Retinal pigment epithelial cell (primary cell): Measurements from ENCODE around the gene ZNF70.
A peak's percentile ranks its signal among the peaks of the same experiment; 100 is the strongest.

Source experiments
- DNase-seq: peaks from one replicate; pipeline ENCODE4 v3.0.0-alpha.2; 2010; ENCODE audit warnings: low read depth
- H3K4me3 ChIP-seq: 2 replicates; pipeline ENCODE4 v1.5.1; 2011; ENCODE audit warnings: mild to moderate bottlenecking, low read length, control low read depth, moderate library complexity
- TF ChIP-seq, protein P1 (sequence below): conservative IDR thresholded peaks from 2 replicates; pipeline ENCODE4 v1.5.1; 2011; ENCODE audit warnings: low read depth, low read length, control low read depth, inconsistent platforms

ZNF70 gene

DNA sequence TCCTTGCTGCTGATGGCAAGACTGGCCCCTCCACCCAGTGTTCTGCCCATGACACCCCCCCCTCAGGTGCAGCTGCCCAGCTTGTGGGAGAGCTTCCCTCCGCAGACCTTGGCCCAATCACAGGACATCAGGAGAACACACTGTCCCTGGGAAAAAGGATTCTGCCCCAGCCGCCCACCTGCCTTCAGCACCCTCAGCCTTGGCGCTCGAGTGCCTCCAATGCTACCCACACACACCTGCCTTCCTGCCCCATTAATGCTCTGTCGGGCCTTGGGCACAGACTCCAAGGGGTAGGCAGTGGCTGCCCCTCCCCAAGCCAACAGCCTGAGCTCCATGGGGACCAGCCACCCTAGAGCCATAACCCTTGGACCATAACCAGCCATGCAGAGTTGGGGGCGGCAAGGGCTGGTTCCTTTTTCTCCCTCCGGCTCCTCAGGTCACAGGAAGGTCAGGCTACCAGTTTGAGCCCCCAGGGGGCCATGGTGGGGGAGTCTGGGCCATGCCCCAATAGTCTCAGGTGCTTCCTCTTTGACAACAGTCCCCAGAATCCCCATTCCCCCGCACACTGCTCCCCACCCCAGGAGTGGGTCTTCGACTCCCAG, 1.3 kb upstream of the ZNF70 start:
- no peak for DNase-seq
- no peak overlapping the region for H3K4me3 ChIP-seq
- TF ChIP-seq, protein P1, sequence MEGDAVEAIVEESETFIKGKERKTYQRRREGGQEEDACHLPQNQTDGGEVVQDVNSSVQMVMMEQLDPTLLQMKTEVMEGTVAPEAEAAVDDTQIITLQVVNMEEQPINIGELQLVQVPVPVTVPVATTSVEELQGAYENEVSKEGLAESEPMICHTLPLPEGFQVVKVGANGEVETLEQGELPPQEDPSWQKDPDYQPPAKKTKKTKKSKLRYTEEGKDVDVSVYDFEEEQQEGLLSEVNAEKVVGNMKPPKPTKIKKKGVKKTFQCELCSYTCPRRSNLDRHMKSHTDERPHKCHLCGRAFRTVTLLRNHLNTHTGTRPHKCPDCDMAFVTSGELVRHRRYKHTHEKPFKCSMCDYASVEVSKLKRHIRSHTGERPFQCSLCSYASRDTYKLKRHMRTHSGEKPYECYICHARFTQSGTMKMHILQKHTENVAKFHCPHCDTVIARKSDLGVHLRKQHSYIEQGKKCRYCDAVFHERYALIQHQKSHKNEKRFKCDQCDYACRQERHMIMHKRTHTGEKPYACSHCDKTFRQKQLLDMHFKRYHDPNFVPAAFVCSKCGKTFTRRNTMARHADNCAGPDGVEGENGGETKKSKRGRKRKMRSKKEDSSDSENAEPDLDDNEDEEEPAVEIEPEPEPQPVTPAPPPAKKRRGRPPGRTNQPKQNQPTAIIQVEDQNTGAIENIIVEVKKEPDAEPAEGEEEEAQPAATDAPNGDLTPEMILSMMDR, result no peak

DNA sequence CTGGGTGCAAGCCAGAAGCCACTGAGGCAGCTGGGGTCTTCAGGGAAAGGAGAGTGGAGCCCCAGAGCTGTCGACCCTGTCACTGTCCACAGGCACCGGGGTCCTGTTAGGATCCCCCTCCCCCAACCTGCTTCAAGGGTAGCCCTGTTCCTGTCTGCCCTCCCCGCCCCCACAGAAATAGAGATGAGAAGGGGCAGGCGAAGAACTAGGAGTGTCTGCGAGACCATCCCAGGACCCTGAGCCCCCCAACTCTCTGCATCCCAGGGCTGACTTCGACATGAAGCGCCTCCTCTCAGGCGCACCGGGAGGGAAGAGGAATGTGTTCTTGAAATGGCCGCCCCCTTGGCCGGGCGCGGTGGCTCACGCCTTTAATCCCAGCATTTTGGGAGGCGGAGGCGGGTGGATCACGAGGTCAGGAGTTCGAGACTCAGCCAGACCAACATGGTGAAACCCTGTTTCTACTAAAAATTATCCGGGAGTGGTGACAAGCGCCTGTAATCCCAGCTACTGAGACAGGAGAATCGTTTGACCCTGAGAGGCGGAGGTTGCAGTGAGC, 607 bp upstream of the ZNF70 start:
- H3K4me3 ChIP-seq, result peak overlapping the region; percentile 71
- no peak for DNase-seq
- TF ChIP-seq, protein P1, result no peak

DNA sequence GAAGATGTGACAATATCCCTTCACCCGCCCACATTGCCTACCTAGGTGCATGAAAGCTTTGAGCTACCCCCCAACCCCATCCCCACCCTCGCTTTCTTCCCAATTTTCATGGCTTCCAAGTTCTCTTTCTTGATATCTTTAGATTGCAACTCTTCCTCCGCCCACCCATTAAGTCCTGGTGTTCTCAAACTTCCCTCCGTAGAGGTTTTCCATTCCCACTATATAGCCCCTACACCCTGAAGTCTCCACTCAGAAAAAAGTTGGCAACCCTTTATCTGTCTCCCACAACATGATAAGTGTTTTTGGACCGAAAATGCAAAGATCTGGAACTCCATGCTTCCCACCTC, 572 bp downstream of the ZNF70 start:
- TF ChIP-seq, protein P1, result no peak
- DNase-seq, result no peak
- H3K4me3 ChIP-seq, result peak overlapping the region; percentile 77

DNA sequence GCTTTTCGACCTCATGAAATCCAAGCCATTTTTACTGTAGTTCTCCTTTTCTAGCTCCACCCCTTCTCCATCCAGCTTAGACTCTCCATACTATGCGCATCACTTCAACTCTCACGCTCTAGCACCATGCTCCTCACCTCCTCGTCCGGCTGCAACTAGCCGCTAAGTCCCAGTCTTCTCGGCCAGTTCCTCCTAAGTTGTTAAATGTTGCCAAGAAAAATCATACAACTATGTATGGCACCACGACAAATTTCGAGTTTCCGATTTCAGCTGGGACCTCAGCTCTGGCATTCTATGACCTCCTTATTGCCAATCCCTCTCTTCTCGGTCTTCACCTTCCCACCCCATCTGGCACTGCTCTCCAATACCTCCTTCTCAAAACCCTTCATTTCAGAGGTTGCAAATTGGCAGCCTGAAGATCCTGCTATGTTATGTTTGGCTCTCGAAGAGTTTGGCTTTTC, 1.0 kb downstream of the ZNF70 start:
- no peak for DNase-seq
- no peak overlapping the region for H3K4me3 ChIP-seq
- TF ChIP-seq, protein P1, result no peak

DNA sequence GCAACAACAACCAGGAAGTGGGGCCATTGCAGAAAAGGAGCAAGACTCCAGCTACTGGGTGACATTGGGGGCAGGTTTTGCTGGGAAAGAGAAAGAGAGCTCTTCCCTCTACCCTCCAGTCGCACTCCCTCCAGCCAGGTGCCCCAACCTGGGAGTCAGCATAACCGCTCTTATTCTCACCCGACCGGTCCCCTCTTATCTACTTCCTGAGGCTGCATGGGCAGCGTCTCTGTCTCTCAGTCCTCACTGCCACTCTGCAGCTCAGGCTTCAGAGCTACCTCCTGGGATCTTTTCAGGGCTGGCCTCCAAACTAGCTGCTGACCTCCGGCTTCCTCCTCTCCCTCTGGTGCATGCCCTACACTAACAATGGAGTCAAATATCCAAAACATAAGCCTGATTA, 5.1 kb downstream of the ZNF70 start:
- no peak overlapping the region for H3K4me3 ChIP-seq
- DNase-seq, result no peak
- TF ChIP-seq, protein P1, result no peak

DNA sequence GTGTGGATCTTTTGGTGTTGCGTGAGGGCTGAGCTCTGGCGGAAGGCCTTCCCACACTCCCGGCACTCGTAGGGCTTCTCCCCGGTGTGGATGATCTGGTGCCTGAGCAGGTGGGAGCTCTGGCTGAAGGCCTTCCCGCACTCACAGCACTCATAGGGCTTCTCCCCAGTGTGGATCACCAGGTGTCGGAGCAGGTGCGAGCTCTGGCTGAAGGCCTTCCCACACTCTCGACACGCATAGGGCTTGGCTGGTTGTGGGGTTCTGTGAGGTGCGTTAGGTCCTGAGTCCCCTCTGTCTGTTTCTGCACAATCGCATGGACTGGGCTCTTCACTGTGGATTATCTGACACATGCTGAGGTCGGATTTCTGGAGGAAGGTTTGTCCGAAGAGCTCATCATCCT, 6.4 kb downstream of the ZNF70 start:
- TF ChIP-seq, protein P1, result no peak
- DNase-seq, result no peak
- H3K4me3 ChIP-seq, result no peak overlapping the region

DNA sequence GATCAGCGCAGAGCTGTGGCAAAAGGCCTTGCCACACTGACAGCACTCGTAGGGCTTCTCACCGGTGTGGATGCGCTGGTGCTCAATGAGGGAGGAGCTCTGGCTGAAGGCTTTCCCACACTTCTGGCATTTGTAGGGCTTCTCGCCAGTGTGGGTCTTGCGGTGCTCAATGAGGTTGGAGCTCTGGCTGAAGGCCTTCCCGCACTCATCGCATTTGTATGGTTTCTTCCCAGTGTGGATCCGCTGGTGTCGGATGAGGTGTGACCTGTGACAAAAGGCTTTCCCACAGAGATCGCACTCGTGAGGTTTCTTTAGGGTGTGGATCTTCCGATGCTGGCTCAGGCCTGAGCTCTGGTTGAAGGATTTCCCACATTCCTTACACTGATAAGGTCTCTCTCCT, 6.9 kb downstream of the ZNF70 start:
- H3K4me3 ChIP-seq, result no peak overlapping the region
- TF ChIP-seq, protein P1, result no peak
- no peak for DNase-seq
